Dendritic cell treated with granulocyte-macrophage colony-stimulating factor and Interleukin-4, amounts not matched to agents 40 ng/mL and 50 ng/mL, for 4 days (primary cell): ENCODE measurements around the gene CITED1.

ENCODE experiments used
- H3K27ac Mint-ChIP-seq: one replicate; pipeline ENCODE4 v1.8.0; 2022; ENCODE audit warnings: mild to moderate bottlenecking, mixed read lengths
- H3K27me3 Mint-ChIP-seq: one replicate; pipeline ENCODE4 v1.8.0; 2022; ENCODE audit warnings: mild to moderate bottlenecking, mixed read lengths
- H3K36me3 Mint-ChIP-seq: one replicate; pipeline ENCODE4 v1.8.0; 2022; ENCODE audit warnings: low read depth, mixed read lengths
- H3K4me1 Mint-ChIP-seq: one replicate; pipeline ENCODE4 v1.8.0; 2022; ENCODE audit warnings: low read depth, mixed read lengths
- H3K4me3 Mint-ChIP-seq: one replicate; pipeline ENCODE4 v1.8.0; 2022; ENCODE audit warnings: mild to moderate bottlenecking, moderate library complexity, mixed read lengths
- H3K9me3 Mint-ChIP-seq: one replicate; pipeline ENCODE4 v1.8.0; 2022; ENCODE audit warnings: mixed read lengths
- intact Hi-C: fragments of 100-400 bp; cut with micrococcal nuclease; formaldehyde crosslinking; loops from one replicate; pipeline ENCODE4 v1.15.0; 2022

CITED1 gene

DNA sequence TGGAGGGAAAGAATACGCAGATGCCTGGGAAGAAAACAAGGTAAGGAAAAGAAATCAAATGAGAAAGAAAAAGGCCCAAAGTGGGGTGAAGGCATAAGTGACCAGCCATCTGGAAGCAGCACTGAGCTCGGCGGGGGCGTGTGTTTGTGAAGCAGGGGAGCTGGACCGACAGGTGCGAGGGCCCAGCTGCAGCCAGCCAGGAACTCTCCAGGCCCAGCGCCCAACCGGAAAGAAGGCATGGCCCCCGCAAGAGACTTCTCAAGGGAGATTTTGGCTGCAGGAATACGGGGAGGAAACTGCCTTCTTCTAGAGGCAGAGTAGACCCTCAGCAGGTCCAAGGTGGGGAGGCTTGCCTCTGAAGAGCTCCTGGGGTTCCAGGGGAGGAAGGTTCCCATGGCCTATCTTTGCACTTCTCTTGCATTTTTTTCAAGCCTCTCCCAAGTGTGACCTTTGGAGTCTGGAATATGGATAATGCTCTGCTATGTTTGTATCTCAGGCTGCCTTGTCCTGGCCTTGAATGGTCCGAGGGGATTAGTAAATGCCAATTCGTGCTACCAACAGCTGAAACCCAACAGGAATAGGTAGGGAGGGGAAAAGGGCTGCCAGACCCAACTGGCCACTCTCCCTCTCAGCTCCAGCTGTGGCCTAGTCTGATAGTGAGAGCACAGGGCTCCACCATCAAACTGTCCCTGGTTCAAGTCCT lies 10.8 kb upstream of the CITED1 start:
- intact Hi-C loops = no loop called here
- Mint-ChIP-seq H3K27me3 (peaks cover 5% of the 10 kb centered on the region), H3K4me1 (no peaks in the 10 kb centered on the region), H3K36me3 (no peaks in the 10 kb centered on the region), H3K27ac (no peak overlapping the region), H3K4me3 (no peak overlapping the region), H3K9me3 (no peaks in the 10 kb centered on the region)

GRCh38 chrX:72314881-72315280 lies 9.2 kb upstream of the CITED1 start:
- Mint-ChIP-seq H3K36me3 (no peaks in the 10 kb centered on the region), H3K27me3 (peaks cover 11% of the 10 kb centered on the region), H3K27ac (no peak overlapping the region), H3K4me3 (no peak overlapping the region), H3K4me1 (no peaks in the 10 kb centered on the region), H3K9me3 (no peaks in the 10 kb centered on the region)
- intact Hi-C loops = no loop called here

DNA sequence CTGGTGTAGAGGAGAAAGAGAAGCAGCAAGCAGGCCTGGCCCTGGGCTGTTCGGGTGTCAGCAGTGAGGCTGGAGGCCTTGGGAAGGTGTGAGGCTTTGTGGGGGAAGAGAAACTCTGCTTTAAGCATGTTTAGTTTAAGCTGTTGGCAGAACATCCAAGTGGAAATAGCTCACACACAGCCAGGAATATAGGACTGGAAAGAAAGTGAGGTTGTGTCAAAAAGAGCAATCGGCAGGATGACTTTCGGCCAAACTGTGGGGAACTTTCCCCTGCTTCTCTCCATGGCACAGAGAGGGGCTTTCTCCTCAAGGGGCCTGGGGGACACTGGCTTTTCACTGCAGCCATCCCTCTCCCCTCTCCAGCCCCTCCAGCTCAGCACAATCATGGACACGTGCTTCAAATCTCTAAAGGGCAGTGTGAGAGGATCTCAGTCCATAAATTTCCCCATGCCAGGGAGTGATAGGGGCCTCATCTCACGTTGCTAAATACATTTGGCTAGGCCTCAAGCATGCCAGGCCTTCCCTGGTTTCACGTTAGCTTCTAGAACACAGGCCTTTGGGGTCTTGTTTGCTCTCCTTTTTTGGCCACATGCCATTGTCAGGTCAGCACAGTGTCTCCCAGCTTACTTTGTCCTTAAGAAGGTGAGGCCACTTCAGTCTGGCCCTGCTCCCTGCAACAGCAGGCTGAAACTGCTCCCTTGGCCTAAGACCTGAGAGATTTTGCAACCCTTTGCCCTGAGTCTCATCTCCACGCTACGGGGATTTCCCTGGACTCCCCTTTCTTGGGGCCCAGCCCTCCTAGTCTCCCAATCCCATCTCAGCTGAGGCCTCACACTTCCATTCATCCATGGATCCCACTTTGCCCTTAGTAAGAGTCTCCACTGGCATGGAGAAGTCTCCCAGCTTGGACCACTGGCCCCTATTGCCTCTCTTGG lies 8.3 kb upstream of the CITED1 start:
- no peak overlapping the region for H3K27ac Mint-ChIP-seq
- H3K4me3 Mint-ChIP-seq = no peak overlapping the region
- no peaks in the 10 kb centered on the region for H3K9me3 Mint-ChIP-seq
- no peaks in the 10 kb centered on the region for H3K36me3 Mint-ChIP-seq
- intact Hi-C loops = no loop called here
- H3K4me1 Mint-ChIP-seq = peaks cover 6% of the 10 kb centered on the region
- H3K27me3 Mint-ChIP-seq = peaks cover 20% of the 10 kb centered on the region

DNA sequence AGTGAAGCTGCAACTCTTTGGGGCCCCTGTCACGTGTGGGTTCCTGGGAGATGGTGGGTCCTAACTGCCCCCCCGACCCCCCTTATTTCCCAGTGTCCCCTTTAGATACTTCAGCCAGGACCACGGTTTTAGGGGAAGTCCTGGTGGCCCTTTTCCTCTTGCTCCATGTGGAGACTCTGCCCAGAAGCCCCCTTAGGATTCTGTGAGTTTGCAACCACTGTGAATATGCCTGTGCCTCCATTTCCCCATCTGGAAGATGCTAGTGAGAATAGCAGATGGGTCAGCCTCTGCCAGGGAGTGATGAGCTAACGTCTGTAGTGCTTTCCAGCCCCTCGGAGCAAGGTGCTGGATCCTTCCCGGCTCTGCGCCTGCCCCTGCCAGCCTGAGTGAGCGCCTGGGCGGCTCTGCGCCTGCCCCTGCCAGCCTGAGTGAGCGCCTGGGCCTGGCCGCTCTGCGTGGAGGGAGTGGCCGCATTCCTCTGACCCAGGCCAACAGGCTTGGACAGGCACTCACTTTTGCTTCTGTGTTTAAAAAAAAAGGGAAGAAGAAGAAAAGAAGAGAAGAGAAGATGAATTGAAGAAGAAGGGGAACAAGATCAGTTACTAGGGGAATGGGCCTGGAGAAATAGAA lies 6.7 kb upstream of the CITED1 start:
- H3K27me3 Mint-ChIP-seq = peaks cover 33% of the 10 kb centered on the region
- peaks cover 10% of the 10 kb centered on the region for H3K4me1 Mint-ChIP-seq
- no peak overlapping the region for H3K27ac Mint-ChIP-seq
- no peaks in the 10 kb centered on the region for H3K36me3 Mint-ChIP-seq
- H3K4me3 Mint-ChIP-seq = no peak overlapping the region
- H3K9me3 Mint-ChIP-seq = no peaks in the 10 kb centered on the region
- intact Hi-C loops = no loop called here

DNA sequence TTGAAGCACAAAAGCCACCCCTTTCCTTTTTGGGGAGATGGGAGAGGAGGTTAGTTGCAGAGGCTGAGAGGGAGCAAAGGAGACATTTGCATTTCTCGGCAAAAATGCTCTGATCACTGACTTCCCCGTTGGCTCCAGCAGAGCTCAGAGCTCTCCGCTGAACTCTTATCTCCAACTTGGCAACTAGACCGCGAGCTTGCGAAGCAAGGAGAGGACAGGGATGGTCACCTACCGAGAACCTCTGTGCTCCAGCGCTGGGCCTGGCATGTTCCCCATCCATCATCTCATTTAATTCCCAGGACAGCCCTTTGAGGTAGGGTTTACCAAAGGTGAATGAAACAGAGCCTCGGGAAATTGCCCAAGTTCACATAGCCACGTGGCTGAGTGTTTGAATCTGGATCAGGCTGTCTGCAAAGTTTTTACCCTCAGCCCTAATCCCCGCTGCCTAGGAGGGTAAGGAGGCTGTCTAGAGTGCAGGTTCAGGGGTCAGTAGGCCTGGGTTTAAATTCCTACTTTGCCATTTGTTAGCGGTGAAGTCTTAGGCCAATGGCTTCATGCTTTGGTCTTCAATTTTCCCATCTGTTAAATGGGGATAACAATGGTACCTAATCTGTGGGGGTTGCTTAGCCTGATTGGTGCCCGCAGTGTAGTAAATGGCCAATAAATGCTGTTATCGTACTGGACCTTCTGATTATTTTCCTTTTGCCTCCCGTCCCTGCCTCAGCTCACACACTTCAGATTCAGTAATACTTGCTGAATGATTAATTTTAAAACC lies 3.8 kb upstream of the CITED1 start:
- intact Hi-C loops = no loop called here

GRCh38 chrX:72308566-72309296 lies 3.0 kb upstream of the CITED1 start:
- Mint-ChIP-seq H3K9me3 (no peaks in the 10 kb centered on the region), H3K27ac (no peak overlapping the region), H3K36me3 (no peaks in the 10 kb centered on the region), H3K4me1 (peaks cover 31% of the 10 kb centered on the region), H3K4me3 (peak overlapping the region; percentile 60), H3K27me3 (peaks cover 63% of the 10 kb centered on the region)
- intact Hi-C loops = no loop called here

More for the DNA sequence above, 3.8 kb upstream of the CITED1 start:
- Mint-ChIP-seq H3K4me3 (peak overlapping the region; percentile 60), H3K4me1 (peaks cover 28% of the 10 kb centered on the region), H3K9me3 (no peaks in the 10 kb centered on the region), H3K36me3 (no peaks in the 10 kb centered on the region), H3K27me3 (peaks cover 57% of the 10 kb centered on the region), H3K27ac (no peak overlapping the region)

DNA sequence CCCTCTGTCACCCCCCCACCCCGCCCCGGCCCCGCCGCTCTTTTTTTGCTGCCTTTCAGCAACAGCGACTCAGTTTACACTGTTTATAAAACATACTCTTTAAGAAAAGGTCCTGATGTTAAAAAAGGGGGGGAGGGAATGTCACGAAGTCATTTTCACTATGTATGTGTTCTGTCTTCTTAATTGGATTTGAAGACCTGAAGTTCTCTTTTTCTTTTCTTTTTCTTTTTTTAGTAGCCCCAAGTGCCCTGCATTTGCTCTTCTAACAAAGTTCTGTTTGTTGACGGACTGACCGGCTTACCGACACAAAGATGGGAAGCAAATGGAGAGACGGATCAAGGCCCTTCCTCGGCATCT lies 2.5 kb upstream of the CITED1 start:
- H3K36me3 Mint-ChIP-seq = no peaks in the 10 kb centered on the region
- H3K4me1 Mint-ChIP-seq = peaks cover 31% of the 10 kb centered on the region
- no peaks in the 10 kb centered on the region for H3K9me3 Mint-ChIP-seq
- H3K27ac Mint-ChIP-seq = no peak overlapping the region
- H3K4me3 Mint-ChIP-seq = peak overlapping the region; percentile 52
- peaks cover 68% of the 10 kb centered on the region for H3K27me3 Mint-ChIP-seq
- intact Hi-C loops = no loop called here

DNA sequence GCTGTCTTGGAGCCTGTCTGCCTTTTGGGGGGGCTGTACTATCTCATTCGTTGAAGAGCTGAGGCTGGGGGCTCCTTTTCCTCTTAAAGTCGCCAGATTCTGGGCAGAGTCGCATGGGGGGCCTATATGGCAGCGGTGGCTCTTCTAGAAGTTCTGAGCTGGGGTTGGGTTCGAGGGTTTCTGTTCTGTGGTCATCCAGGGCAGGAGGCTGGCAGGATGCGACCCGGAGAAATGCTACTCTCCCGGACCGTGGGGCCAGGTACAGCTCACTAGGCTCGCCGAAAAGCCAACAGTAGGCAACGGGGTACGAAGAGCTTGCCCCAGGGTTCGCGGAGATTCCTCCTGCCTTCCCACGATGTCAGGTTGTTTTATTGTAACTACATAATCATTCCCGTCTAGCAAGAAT lies 1.9 kb upstream of the CITED1 start:
- intact Hi-C loops = no loop called here
- H3K4me1 Mint-ChIP-seq = peaks cover 31% of the 10 kb centered on the region
- H3K36me3 Mint-ChIP-seq = no peaks in the 10 kb centered on the region
- H3K27me3 Mint-ChIP-seq = peaks cover 73% of the 10 kb centered on the region
- H3K27ac Mint-ChIP-seq = no peak overlapping the region
- no peaks in the 10 kb centered on the region for H3K9me3 Mint-ChIP-seq
- peak overlapping the region; percentile 81 for H3K4me3 Mint-ChIP-seq

DNA sequence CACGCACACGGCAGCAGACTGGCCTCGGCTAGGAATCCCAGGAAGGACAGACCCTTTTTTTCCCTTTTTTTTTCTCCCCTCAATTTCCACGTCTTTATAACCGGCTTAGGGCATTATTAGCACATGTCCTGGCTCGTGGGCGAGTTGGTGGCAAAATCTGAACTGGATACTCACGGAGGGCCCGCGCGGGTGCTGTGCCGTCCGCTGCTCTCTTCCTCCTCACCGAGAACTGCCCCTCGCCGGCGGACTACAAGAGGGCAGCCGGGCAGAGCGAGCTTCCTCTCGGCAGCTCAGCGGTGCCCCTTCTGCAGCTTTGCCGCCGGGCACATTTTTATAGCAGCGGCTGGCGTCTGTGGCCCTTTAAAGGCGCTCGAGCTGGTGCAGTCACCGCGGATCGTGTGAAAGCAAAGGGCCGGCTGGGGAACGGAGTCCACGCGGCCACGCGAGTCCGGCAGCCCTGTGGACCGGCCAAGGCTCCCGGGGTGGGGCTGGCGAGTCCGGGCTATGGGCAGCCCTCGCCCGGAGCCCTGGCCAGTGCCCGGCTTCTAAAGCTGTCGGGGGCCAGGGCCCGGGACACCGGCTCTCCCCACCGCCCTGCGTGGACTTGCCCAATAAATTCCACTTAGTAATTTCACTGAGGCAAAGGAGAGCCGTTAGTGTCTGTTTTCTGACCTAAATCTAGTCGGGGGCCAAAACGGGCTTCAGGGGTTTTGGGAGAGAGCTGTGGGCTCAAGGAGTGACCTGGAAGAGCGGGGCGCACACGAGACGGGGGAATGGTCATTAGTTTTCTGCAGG lies 1.3 kb upstream of the CITED1 start:
- Mint-ChIP-seq H3K36me3 (no peaks in the 10 kb centered on the region), H3K4me3 (peak overlapping the region; percentile 81), H3K27me3 (peaks cover 75% of the 10 kb centered on the region), H3K4me1 (peaks cover 31% of the 10 kb centered on the region), H3K9me3 (no peaks in the 10 kb centered on the region), H3K27ac (peak overlapping the region; percentile 34)
- intact Hi-C loops = no loop called here

GRCh38 chrX:72306085-72306801 lies 529 bp upstream of the CITED1 start:
- Mint-ChIP-seq H3K36me3 (no peaks in the 10 kb centered on the region), H3K9me3 (no peaks in the 10 kb centered on the region), H3K4me1 (peaks cover 31% of the 10 kb centered on the region), H3K4me3 (peak overlapping the region; percentile 81), H3K27ac (no peak overlapping the region), H3K27me3 (peaks cover 79% of the 10 kb centered on the region)
- intact Hi-C loops = no loop called here

GRCh38 chrX:72304877-72305276 lies 837 bp downstream of the CITED1 start:
- peak overlapping the region; percentile 78 for H3K4me3 Mint-ChIP-seq
- H3K9me3 Mint-ChIP-seq = no peaks in the 10 kb centered on the region
- H3K36me3 Mint-ChIP-seq = no peaks in the 10 kb centered on the region
- intact Hi-C loops = no loop called here
- H3K4me1 Mint-ChIP-seq = peaks cover 31% of the 10 kb centered on the region
- no peak overlapping the region for H3K27ac Mint-ChIP-seq
- peaks cover 87% of the 10 kb centered on the region for H3K27me3 Mint-ChIP-seq

DNA sequence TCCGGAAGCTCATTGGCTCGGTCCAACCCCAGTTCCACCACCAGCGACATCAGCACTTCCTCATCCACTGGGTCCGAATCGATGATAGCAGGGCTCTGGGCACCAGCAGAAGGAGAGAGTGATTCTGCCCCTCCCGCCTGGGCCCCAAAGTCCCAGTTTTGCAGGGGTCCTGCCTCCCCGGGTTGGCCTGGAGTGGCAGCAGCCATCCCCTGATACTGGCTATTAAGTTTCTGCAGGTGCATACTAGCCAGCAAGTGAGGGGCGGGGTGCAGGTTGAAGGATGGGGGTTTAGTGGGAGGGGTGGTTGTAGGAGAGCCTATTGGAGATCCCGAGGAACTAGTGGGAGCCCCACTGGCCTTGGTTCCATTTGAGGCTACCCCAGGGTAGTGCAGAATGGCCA lies 3.9 kb downstream of the CITED1 start:
- Mint-ChIP-seq H3K27me3 (peaks cover 75% of the 10 kb centered on the region), H3K9me3 (no peaks in the 10 kb centered on the region), H3K4me3 (no peak overlapping the region), H3K4me1 (peaks cover 16% of the 10 kb centered on the region), H3K36me3 (no peaks in the 10 kb centered on the region), H3K27ac (no peak overlapping the region)
- intact Hi-C loops = no loop called here
